ENCODE results near the gene PUM2.

DNA sequence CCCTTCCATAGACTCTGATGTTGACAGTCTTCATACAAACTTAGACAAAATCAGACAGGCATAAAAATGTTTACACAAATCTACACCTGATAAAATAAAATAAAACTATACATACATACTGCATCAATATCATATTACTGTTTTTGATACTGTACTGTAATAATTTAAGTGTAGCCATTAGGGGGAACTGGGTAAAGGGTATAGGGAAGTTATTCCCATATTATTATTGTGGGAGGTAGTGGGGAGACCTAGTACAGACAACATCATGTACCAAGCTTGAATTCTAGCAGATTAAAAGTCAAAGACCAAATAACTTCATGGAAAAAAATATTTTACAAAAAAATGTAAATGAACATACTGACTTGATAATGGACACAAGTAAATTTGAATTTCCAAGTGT is 43.3 kb downstream of the PUM2 start:
- TF ChIP-seq, protein P1, sequence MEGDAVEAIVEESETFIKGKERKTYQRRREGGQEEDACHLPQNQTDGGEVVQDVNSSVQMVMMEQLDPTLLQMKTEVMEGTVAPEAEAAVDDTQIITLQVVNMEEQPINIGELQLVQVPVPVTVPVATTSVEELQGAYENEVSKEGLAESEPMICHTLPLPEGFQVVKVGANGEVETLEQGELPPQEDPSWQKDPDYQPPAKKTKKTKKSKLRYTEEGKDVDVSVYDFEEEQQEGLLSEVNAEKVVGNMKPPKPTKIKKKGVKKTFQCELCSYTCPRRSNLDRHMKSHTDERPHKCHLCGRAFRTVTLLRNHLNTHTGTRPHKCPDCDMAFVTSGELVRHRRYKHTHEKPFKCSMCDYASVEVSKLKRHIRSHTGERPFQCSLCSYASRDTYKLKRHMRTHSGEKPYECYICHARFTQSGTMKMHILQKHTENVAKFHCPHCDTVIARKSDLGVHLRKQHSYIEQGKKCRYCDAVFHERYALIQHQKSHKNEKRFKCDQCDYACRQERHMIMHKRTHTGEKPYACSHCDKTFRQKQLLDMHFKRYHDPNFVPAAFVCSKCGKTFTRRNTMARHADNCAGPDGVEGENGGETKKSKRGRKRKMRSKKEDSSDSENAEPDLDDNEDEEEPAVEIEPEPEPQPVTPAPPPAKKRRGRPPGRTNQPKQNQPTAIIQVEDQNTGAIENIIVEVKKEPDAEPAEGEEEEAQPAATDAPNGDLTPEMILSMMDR (IDR thresholded peaks at IDR 0.05 in 4 of 5, conservative IDR thresholded peaks at IDR 0.05 in 1 of 5), result no peak
- TF ChIP-seq POLR2A (IDR thresholded peaks at IDR 0.05), result no peak

Data from gastrocnemius medialis (tissue), 4 donors.